Liver (tissue), 3 donors: ENCODE measurements around the gene GPR183.

ENCODE experiments used
- ATF3 ChIP-seq: IDR thresholded peaks from 2 replicates; pipeline ENCODE4 v1.6.1; 2016; ENCODE audit warnings: antibody characterized with exemption
- CTCF ChIP-seq: fragments of 150-350 bp; IDR thresholded peaks from 2 replicates; pipeline ENCODE4 v1.5.1; 2017; ENCODE audit warnings: improper control_type of control experiment, low read depth, low read length; ENCODE audit not compliant: missing input control
- EGR1 ChIP-seq, 2 donors: IDR thresholded peaks; 2 replicates each; pipeline ENCODE4 v1.6.1; 2016 to 2018; ENCODE audit warnings: antibody characterized with exemption in 2 of 2, low read depth in 2 of 2
- GABPA ChIP-seq, 2 donors: IDR thresholded peaks in 1 of 2; conservative IDR thresholded peaks in 1 of 2; 2 replicates each; pipeline ENCODE4 v1.6.1; 2016; ENCODE audit warnings: antibody characterized with exemption in 2 of 2, mild to moderate bottlenecking in 1 of 2, moderate library complexity in 1 of 2
- NR2F2 ChIP-seq: IDR thresholded peaks from 2 replicates; pipeline ENCODE4 v1.6.1; 2016; ENCODE audit warnings: antibody characterized with exemption
- RAD21 ChIP-seq, 2 donors: IDR thresholded peaks; 2 replicates each; pipeline ENCODE4 v1.6.1; 2016; ENCODE audit warnings: antibody characterized with exemption in 2 of 2, mild to moderate bottlenecking in 2 of 2
- REST ChIP-seq: IDR thresholded peaks from 2 replicates; pipeline ENCODE4 v1.6.1; 2016; ENCODE audit warnings: antibody characterized with exemption, mild to moderate bottlenecking
- SP1 ChIP-seq: IDR thresholded peaks from 2 replicates; pipeline ENCODE4 v1.6.1; 2018; ENCODE audit warnings: antibody characterized with exemption, mild to moderate bottlenecking
- TAF1 ChIP-seq: conservative IDR thresholded peaks from 2 replicates; pipeline ENCODE4 v1.6.1; 2016; ENCODE audit warnings: antibody characterized with exemption, mild to moderate bottlenecking
- YY1 ChIP-seq: IDR thresholded peaks from 2 replicates; pipeline ENCODE4 v1.6.1; 2016; ENCODE audit warnings: antibody characterized with exemption, mild to moderate bottlenecking
- ZBTB33 ChIP-seq: IDR thresholded peaks from 2 replicates; pipeline ENCODE4 v1.6.1; 2016; ENCODE audit warnings: antibody characterized with exemption
- donor health status: healthy.
- donor health status: healthy.

- TF ChIP-seq CTCF (no peak), SP1 (no peak), YY1 (no peak), ZBTB33 (no peak), EGR1 (IDR thresholded peaks at IDR 0.05; ENCODE audit: low read depth in 2 of 2) (no peak), RAD21 (IDR thresholded peaks at IDR 0.05) (no peak), ATF3 (no peak), TAF1 (no peak), GABPA (IDR thresholded peaks at IDR 0.05 in 1 of 2, conservative IDR thresholded peaks at IDR 0.05 in 1 of 2) (no peak), REST (no peak), NR2F2 (no peak)
Observed at GRCh38 chr13:99298056-99298455, 9.1 kb downstream of the GPR183 start.
